ENCODE data around the gene TAS2R13.

The TAS2R13 gene

GRCh38 chr12:10867381-10867780 lies 42.0 kb downstream of the TAS2R13 start:
- no peak for DNase-seq (ENCODE audit: low spot score)

DNA sequence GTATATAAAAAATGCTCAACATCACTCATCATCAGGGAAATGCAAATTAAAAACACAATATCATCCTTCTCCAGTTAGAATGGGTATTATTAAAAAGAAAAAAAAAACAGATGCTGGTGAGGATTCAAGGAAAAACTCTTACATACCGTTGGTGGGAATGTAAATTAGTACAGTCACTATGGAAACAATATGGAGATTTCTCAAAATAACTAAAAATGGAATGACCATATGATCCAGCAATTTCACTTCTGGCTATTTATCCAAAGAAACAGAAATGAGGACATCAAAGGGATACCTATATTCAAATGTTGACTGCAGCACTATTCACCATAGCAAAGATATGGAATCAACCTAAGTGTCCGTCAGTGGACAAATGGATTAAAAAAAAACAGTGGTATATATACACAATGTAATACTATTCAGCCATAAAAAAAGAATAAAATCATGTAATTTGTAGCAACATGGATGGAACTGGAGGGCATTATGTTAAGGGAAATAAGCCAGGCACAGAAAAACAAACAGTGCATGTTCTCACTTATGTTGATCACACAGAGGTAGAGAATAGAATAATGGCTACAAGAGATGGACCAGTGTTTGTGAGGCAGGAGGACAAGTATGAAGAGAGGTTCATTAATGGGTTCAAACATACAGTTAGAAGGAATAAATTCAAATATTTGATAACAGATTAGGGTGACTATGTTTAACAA lies 45.7 kb downstream of the TAS2R13 start:
- no peak for DNase-seq (ENCODE audit: low spot score)

DNA sequence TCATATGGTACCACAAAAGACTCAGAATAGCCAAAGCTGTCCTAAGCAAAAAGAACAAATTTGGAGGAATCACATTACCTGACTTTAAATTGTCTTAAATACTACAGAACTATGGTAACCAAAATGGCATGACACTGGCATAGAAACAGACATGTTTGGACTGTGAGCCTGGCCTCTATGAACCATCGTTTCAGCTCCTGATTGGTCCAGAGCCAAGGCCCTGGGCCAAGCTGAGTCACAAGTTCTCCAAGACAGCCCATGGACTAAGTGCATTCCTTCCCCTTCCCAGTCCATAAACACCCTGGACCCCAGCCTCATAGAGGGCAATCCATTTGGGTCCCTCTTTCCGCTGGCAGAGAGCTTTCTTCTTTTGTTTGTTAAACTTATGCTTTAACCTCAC lies 48.0 kb downstream of the TAS2R13 start:
- no peak for DNase-seq (ENCODE audit: low spot score)

Data from activated CD4-positive, alpha-beta T cell treated with anti-CD3 and anti-CD28 coated beads, Interleukin-2, Interleukin-4, amounts not matched to agents 100 ng/mL and 50 ng/mL, durations not matched to agents 16 hours and 8 hours (primary cell).